HG03571 (cell line): Measurements from ENCODE around the gene EXOSC2.

Experiments used
- ATAC-seq: cut with Tn5 transposase; IDR thresholded peaks from one replicate; pipeline ENCODE4 v1.9.1; 2021; ENCODE audit not compliant: unreplicated experiment

EXOSC2 gene

GRCh38 chr9:130732793-130733221, 39.2 kb downstream of the EXOSC2 start:
- no peak for ATAC-seq

GRCh38 chr9:130735566-130735965, 42.0 kb downstream of the EXOSC2 start:
- ATAC-seq: no peak

- ATAC-seq: no peak
Measured at GRCh38 chr9:130736834-130737233, 43.3 kb downstream of the EXOSC2 start.

GRCh38 chr9:130738281-130738680, 44.7 kb downstream of the EXOSC2 start:
- ATAC-seq: no peak

- ATAC-seq: no peak
Measured at GRCh38 chr9:130739081-130739480, 45.5 kb downstream of the EXOSC2 start.

GRCh38 chr9:130740218-130741023, 46.8 kb downstream of the EXOSC2 start:
- ATAC-seq: no peak

- no peak for ATAC-seq
Measured at GRCh38 chr9:130741024-130741305, 47.4 kb downstream of the EXOSC2 start.

GRCh38 chr9:130741831-130742449, 48.4 kb downstream of the EXOSC2 start:
- ATAC-seq: no peak

- ATAC-seq: no peak
Measured at GRCh38 chr9:130743656-130744055, 50.1 kb downstream of the EXOSC2 start.

GRCh38 chr9:130745210-130745800, 51.7 kb downstream of the EXOSC2 start:
- no peak for ATAC-seq

GRCh38 chr9:130745829-130746228, 52.2 kb downstream of the EXOSC2 start:
- no peak for ATAC-seq

GRCh38 chr9:130746434-130747212, 53.0 kb downstream of the EXOSC2 start:
- ATAC-seq: no peak

GRCh38 chr9:130751631-130752355, 58.2 kb downstream of the EXOSC2 start:
- ATAC-seq: no peak
